H1 (cell line): ENCODE results near the gene PRSS53. TPM values are rescaled to one million over a fixed set of nuclear protein-coding genes. Genes with fewer than 3 reads are reported as not detected.

Experiments
- CTCF ChIA-PET: fragments of 300-600 bp; sonication (Branson Sonifier 250); formaldehyde crosslinking; loops from one replicate; lab custom pipeline; 2021; ENCODE audit not compliant: partially characterized antibody; lab: Charles Lee
- POLR2A ChIA-PET: fragments of 300-600 bp; sonication (Branson Sonifier 250); formaldehyde crosslinking; loops from one replicate; lab custom pipeline; 2021; ENCODE audit warnings: inconsistent platforms; ENCODE audit not compliant: partially characterized antibody; lab: Charles Lee
- DNase-seq, 2 experiments: peaks; one replicate each; pipeline versions ENCODE4 v3.0.0 to v3.0.0-alpha.2; 2010 to 2022; ENCODE audit warnings: low spot score in 2 of 2, low read depth in 1 of 2, mixed read lengths in 1 of 2
- FAIRE-seq: peaks from 2 replicates; lab custom pipeline; 2011; peaks lifted over from hg19 to GRCh38; lab: Jason Lieb, UNC
- H2AFZ ChIP-seq: 2 replicates; pipeline ENCODE4 v1.8.1; 2012; ENCODE audit warnings: low read length, inconsistent platforms
- H2AK5ac ChIP-seq: 2 replicates; pipeline ENCODE4 v1.6.1; 2013; ENCODE audit warnings: low read depth, low read length
- H2BK120ac ChIP-seq: replicated peaks from 2 replicates; pipeline ENCODE3; 2013; ENCODE audit warnings: low read depth, low read length, inconsistent platforms
- H2BK12ac ChIP-seq: 2 replicates; pipeline ENCODE4 v1.6.1; 2013; ENCODE audit warnings: low read depth, low read length
- H2BK15ac ChIP-seq: 2 replicates; pipeline ENCODE4 v1.6.1; 2013; ENCODE audit warnings: low read length
- H2BK20ac ChIP-seq: 2 replicates; pipeline ENCODE4 v1.6.1; 2013; ENCODE audit warnings: low read length
- H2BK5ac ChIP-seq: 2 replicates; pipeline ENCODE4 v1.6.1; 2013; ENCODE audit warnings: low read depth, low read length
- H3K14ac ChIP-seq: 2 replicates; pipeline ENCODE4 v1.6.1; 2013; ENCODE audit warnings: inconsistent platforms; ENCODE audit not compliant: insufficient read length
- H3K18ac ChIP-seq: 2 replicates; pipeline ENCODE4 v1.6.1; 2013; ENCODE audit warnings: low read length; ENCODE audit errors: extremely low read depth
- H3K23ac ChIP-seq: 2 replicates; pipeline ENCODE4 v1.6.1; 2013; ENCODE audit warnings: inconsistent platforms; ENCODE audit not compliant: insufficient read length
- H3K23me2 ChIP-seq: 2 replicates; pipeline ENCODE4 v1.6.1; 2013; ENCODE audit warnings: low read depth, low read length
- H3K27ac ChIP-seq: 2 replicates; pipeline ENCODE4 v1.6.1; 2011; ENCODE audit warnings: low read depth, low read length, inconsistent platforms
- H3K27me3 ChIP-seq, 4 experiments: replicated peaks in 1 of 4; 1 replicate in 1 of 4; 2 replicates in 3 of 4; pipeline versions ENCODE4 v1.6.1 to v1.8.1; 2011 to 2013; ENCODE audit warnings: low read length in 3 of 4, mild to moderate bottlenecking in 3 of 4, inconsistent platforms in 2 of 4, mixed read lengths in 2 of 4, moderate library complexity in 1 of 4; ENCODE audit not compliant: control insufficient read depth in 3 of 4, insufficient read depth in 3 of 4; ENCODE audit errors: extremely low read depth in 1 of 4
- H3K36me3 ChIP-seq, 4 experiments: 2 replicates each; pipeline versions ENCODE4 v1.6.1 to v1.8.1; 2011 to 2013; ENCODE audit warnings: mild to moderate bottlenecking in 4 of 4, low read length in 3 of 4, moderate library complexity in 2 of 4, control low read depth in 1 of 4, inconsistent platforms in 1 of 4; ENCODE audit not compliant: insufficient read depth in 4 of 4, control insufficient read depth in 2 of 4
- H3K4ac ChIP-seq: replicated peaks from 2 replicates; pipeline ENCODE3; 2013; ENCODE audit warnings: low read length, low read depth, mixed read lengths, inconsistent platforms; ENCODE audit not compliant: insufficient read length
- H3K4me1 ChIP-seq, 4 experiments: replicated peaks in 1 of 4; 1 replicate in 1 of 4; 2 replicates in 3 of 4; pipeline versions ENCODE4 v1.6.1 to v1.8.1; 2011 to 2013; ENCODE audit warnings: low read length in 3 of 4, inconsistent platforms in 2 of 4, mixed read lengths in 1 of 4; ENCODE audit not compliant: insufficient read depth in 4 of 4, control insufficient read depth in 3 of 4
- H3K4me2 ChIP-seq, 2 experiments: 2 replicates each; pipeline versions ENCODE4 v1.6.1 to v1.8.1; 2011 to 2013; ENCODE audit warnings: low read depth in 2 of 2, low read length in 2 of 2, control low read depth in 1 of 2, inconsistent platforms in 1 of 2, mild to moderate bottlenecking in 1 of 2; ENCODE audit not compliant: insufficient read depth in 1 of 2
- H3K4me3 ChIP-seq, 4 experiments: fragments of 200-600, 300-600 bp in 1 of 4; sonication (generic), shearing (Covaris generic), sonication (Bioruptor Twin) in 1 of 4; 2 replicates each; pipeline versions ENCODE4 v1.5.1 to v1.8.1; 2011 to 2016; ENCODE audit warnings: low read length in 4 of 4, low read depth in 3 of 4, control low read depth in 2 of 4, inconsistent platforms in 2 of 4, mild to moderate bottlenecking in 2 of 4, mixed read lengths in 1 of 4, moderate library complexity in 1 of 4; ENCODE audit not compliant: insufficient read depth in 2 of 4; ENCODE audit errors: extremely low read depth in 1 of 4
- H3K56ac ChIP-seq: replicated peaks from 2 replicates; pipeline ENCODE3; 2013; ENCODE audit warnings: low read depth, mild to moderate bottlenecking, mixed read lengths, low read length, inconsistent platforms; ENCODE audit not compliant: insufficient read length
- H3K79me1 ChIP-seq: 2 replicates; pipeline ENCODE4 v1.6.1; 2013; ENCODE audit warnings: low read depth, low read length, control low read depth
- H3K79me2 ChIP-seq, 2 experiments: 2 replicates each; pipeline versions ENCODE4 v1.6.1 to v1.8.1; 2012 to 2013; ENCODE audit warnings: low read length in 2 of 2, mild to moderate bottlenecking in 2 of 2, inconsistent platforms in 1 of 2; ENCODE audit not compliant: insufficient read depth in 2 of 2, control insufficient read depth in 1 of 2
- H3K9ac ChIP-seq, 4 experiments: replicated peaks in 1 of 4; 1 replicate in 1 of 4; 2 replicates in 3 of 4; pipeline versions ENCODE4 v1.6.1 to v1.8.1; 2011 to 2013; ENCODE audit warnings: low read depth in 3 of 4, low read length in 3 of 4, control low read depth in 2 of 4, mild to moderate bottlenecking in 2 of 4, moderate library complexity in 2 of 4, inconsistent platforms in 1 of 4; ENCODE audit errors: extremely low read depth in 1 of 4
- H3K9me3 ChIP-seq, 2 experiments: 2 replicates each; pipeline versions ENCODE4 v1.6.1 to v1.8.1; 2012 to 2013; ENCODE audit warnings: mild to moderate bottlenecking in 2 of 2, moderate library complexity in 2 of 2, control low read depth in 1 of 2, inconsistent platforms in 1 of 2, low read depth in 1 of 2, low read length in 1 of 2, mixed read lengths in 1 of 2; ENCODE audit not compliant: insufficient read depth in 2 of 2
- H4K20me1 ChIP-seq, 2 experiments: replicated peaks in 1 of 2; 2 replicates each; pipeline versions ENCODE3 to v1.8.1; 2011 to 2013; ENCODE audit warnings: inconsistent platforms in 2 of 2, low read length in 2 of 2, mild to moderate bottlenecking in 1 of 2; ENCODE audit not compliant: insufficient read depth in 2 of 2, control insufficient read depth in 1 of 2
- H4K5ac ChIP-seq: 2 replicates; pipeline ENCODE4 v1.6.1; 2013; ENCODE audit warnings: low read length, low read depth, mixed read lengths, inconsistent platforms; ENCODE audit not compliant: insufficient read length
- H4K8ac ChIP-seq: 2 replicates; pipeline ENCODE4 v1.8.0; 2013; ENCODE audit warnings: mild to moderate bottlenecking, moderate library complexity, low read length, inconsistent platforms; ENCODE audit not compliant: insufficient read depth; ENCODE audit errors: extremely low read depth
- H4K91ac ChIP-seq: replicated peaks from 2 replicates; pipeline ENCODE3; 2013; ENCODE audit warnings: low read length, mixed read lengths, inconsistent platforms; ENCODE audit not compliant: insufficient read length
- BCL11A ChIP-seq, 2 experiments: IDR thresholded peaks; one replicate each; pipeline ENCODE4 v1.6.1; 2011; ENCODE audit warnings: low read depth in 2 of 2, low read length in 2 of 2, mild to moderate bottlenecking in 2 of 2
- WGBS, 2 experiments: shearing (Covaris generic) in 1 of 2; methylation state at CpG; one replicate each; pipeline versions ENCODE4 v1.1.6 to v1.1.7; 2013 to 2015; ENCODE audit warnings: low lambda C conversion rate in 2 of 2, mixed read lengths in 2 of 2, inconsistent platforms in 1 of 2, low coverage in 1 of 2, missing lambda C conversion rate in 1 of 2; ENCODE audit not compliant: insufficient replicate concordance in 2 of 2, insufficient coverage in 1 of 2, insufficient read length in 1 of 2; ENCODE audit errors: extremely low coverage in 1 of 2, missing lambda C conversion rate in 1 of 2; 5-methylcytosine and 5-hydroxymethylcytosine counted together
- polyA plus RNA-seq, 7 experiments: library from polyadenylated mRNA; depleted of rRNA in 3 of 7; stranded (reverse) in 5 of 7; unstranded in 2 of 7; fragments of >200 nt in 5 of 7; fragments of 200-250 nt in 2 of 7; gene quantifications; 1 replicate in 5 of 7; 2 replicates in 1 of 7; 4 replicates in 1 of 7; pipeline versions ENCODE4 v1.2.1 to v1.2.3, GENCODE V29; 2011 to 2013; ENCODE audit warnings: missing spikeins in 2 of 7, mixed read lengths in 2 of 7
- total RNA-seq: library from RNA; stranded (reverse); fragmentation: NEBNext Ultra II Directional; extraction: Animal tissue kit (Norgen Biotek cat#: 25700); gene quantifications from 2 replicates; pipeline ENCODE4 v1.2.1, GENCODE V29; 2021

The PRSS53 gene
- total and polyA plus RNA-seq, 2 of the 8 experiments (the other 6 are each of a cell fraction or from before 2014, with no cell fraction given) = 1.7 to 2.6 TPM

- H3K9me3 ChIP-seq = no peaks in the 10 kb centered on the region
- no peak overlapping the region for H2BK20ac ChIP-seq
- peaks cover 0 to 16% of the 10 kb centered on the region in 2 experiments for H4K20me1 ChIP-seq
- H3K79me2 ChIP-seq = peaks cover 0 to 34% of the 10 kb centered on the region in 2 experiments; a peak in 2 of 4 replicates
- no peak overlapping the region for H3K4ac ChIP-seq
- H3K4me3 ChIP-seq = no peak overlapping the region
- H4K91ac ChIP-seq = no peak overlapping the region
- TF ChIP-seq BCL11A (IDR thresholded peaks at IDR 0.05; ENCODE audit: low read depth in 2 of 2, low read length in 2 of 2) = no peak
- no peak overlapping the region for H2AFZ ChIP-seq
- no peak overlapping the region for H3K27ac ChIP-seq
- no peak overlapping the region for H3K56ac ChIP-seq
- no peak overlapping the region for H3K23ac ChIP-seq
- H3K79me1 ChIP-seq = peaks cover 10% of the 10 kb centered on the region; the same call in 1 of the 2 replicates
- H2BK15ac ChIP-seq = no peak overlapping the region
- no peaks in the 10 kb centered on the region; the same call in 1 of the 2 replicates for H3K23me2 ChIP-seq
- no peak overlapping the region for H4K5ac ChIP-seq
- H3K4me1 ChIP-seq = no peaks in the 10 kb centered on the region
- H2AK5ac ChIP-seq = no peak overlapping the region
- H3K14ac ChIP-seq = no peak overlapping the region
- WGBS, 2 experiments = 85% methylated on average over 4 of the region's 4 CpGs; no CpG with 5 or more reads in 1 of the 2 experiments
- H3K18ac ChIP-seq = no peak overlapping the region
- H3K27me3 ChIP-seq = no peaks in the 10 kb centered on the region
- H3K36me3 ChIP-seq = peaks cover 6 to 28% (median 14%) of the 10 kb centered on the region in 4 experiments; a peak in 6 of 8 replicates
- no peak overlapping the region for H3K4me2 ChIP-seq
- H3K9ac ChIP-seq = no peak overlapping the region
- DNase-seq (no peak), FAIRE-seq (no peak)
- ChIA-PET CTCF (interaction anchor here (1.1 to 2.3 kb wide), 3 partner anchors 15 to 87 kb away, joined by 5 to 7 read pairs (median 5); no protein-coding TSS in a partner anchor), POLR2A (interaction anchor here (0.7 to 2.3 kb wide), 6 partner anchors 9 to 908 kb away, joined by 3 to 10 read pairs (median 4); partner anchors contain the start of genes FUS, KAT8, ZNF646 and ZNF668)
- no peak overlapping the region; the same call in 1 of the 2 replicates for H4K8ac ChIP-seq
- no peak overlapping the region for H2BK12ac ChIP-seq
- H2BK120ac ChIP-seq = no peak overlapping the region
- no peak overlapping the region for H2BK5ac ChIP-seq
Measured at GRCh38 chr16:31064882-31065461, 23.8 kb downstream of the PRSS53 start.
